PC-3 (cell line): ENCODE measurements around the gene ELMOD1. TPM values are rescaled to one million over a fixed set of nuclear protein-coding genes. Genes with fewer than 3 reads are reported as not detected.

Experiments used
- ATAC-seq: fragments of 200-7000 bp; cut with Tn5 transposase; 2 replicates; pipeline ENCODE4 v1.9.1; 2020; ENCODE audit warnings: mild to moderate bottlenecking, moderate library complexity
- BruUV-seq: library from RNA; stranded (reverse); fragments of 400-500 nt; replicated peaks from 2 replicates; lab custom pipeline; 2021; lab: Mats Ljungman, UMichigan
- CTCF ChIA-PET: fragments of 300-600 bp; sonication (Branson Sonifier 250); formaldehyde crosslinking; loops from one replicate; lab custom pipeline; 2022; ENCODE audit warnings: antibody characterized with exemption; lab: Charles Lee
- POLR2A ChIA-PET: fragments of 300-600 bp; sonication (Branson Sonifier 250); formaldehyde crosslinking; loops from one replicate; lab custom pipeline; 2022; ENCODE audit warnings: antibody characterized with exemption; ENCODE audit not compliant: unreplicated experiment; lab: Charles Lee
- DNase-seq: peaks from one replicate; pipeline ENCODE4 v3.0.0-alpha.2; 2015
- H2AFZ ChIP-seq: fragments of 300-600 bp; sonication (generic); 2 replicates; pipeline ENCODE4 v1.6.0; 2016; ENCODE audit warnings: antibody characterized with exemption, low read length
- H3F3A ChIP-seq: fragments of 300-600 bp; sonication (generic); one replicate; pipeline ENCODE4 v1.6.0; 2017; ENCODE audit warnings: antibody characterized with exemption, low read length, control low read depth, mild to moderate bottlenecking; ENCODE audit not compliant: unreplicated experiment
- H3K27ac ChIP-seq: fragments of 300-600 bp; sonication (generic); 2 replicates; pipeline ENCODE4 v1.5.1; 2016; ENCODE audit warnings: mild to moderate bottlenecking, low read length
- H3K27me3 ChIP-seq: fragments of 300-600 bp; sonication (generic); 2 replicates; pipeline ENCODE4 v1.6.1; 2016; ENCODE audit warnings: low read length, mixed read lengths
- H3K36me3 ChIP-seq: fragments of 300-600 bp; sonication (generic); 2 replicates; pipeline ENCODE4 v1.6.1; 2016; ENCODE audit warnings: low read depth, mixed run types, low read length, mixed read lengths
- H3K4me1 ChIP-seq: fragments of 300-600 bp; sonication (generic); 2 replicates; pipeline ENCODE4 v1.5.1; 2016; ENCODE audit warnings: low read length; ENCODE audit not compliant: insufficient read depth
- H3K4me2 ChIP-seq: fragments of 300-600 bp; sonication (generic); 2 replicates; pipeline ENCODE4 v1.6.0; 2016; ENCODE audit warnings: low read length
- H3K4me3 ChIP-seq: fragments of 300-600 bp; sonication (generic); 2 replicates; pipeline ENCODE4 v1.5.1; 2016; ENCODE audit warnings: mild to moderate bottlenecking, low read length, mixed read lengths
- H3K79me2 ChIP-seq: fragments of 300-600 bp; sonication (generic); 2 replicates; pipeline ENCODE4 v1.6.1; 2017; ENCODE audit warnings: low read length, mixed read lengths
- H3K9ac ChIP-seq: fragments of 300-600 bp; sonication (generic); 2 replicates; pipeline ENCODE4 v1.6.0; 2016; ENCODE audit warnings: mild to moderate bottlenecking, low read length
- H3K9me2 ChIP-seq: fragments of 300-600 bp; sonication (generic); replicated peaks from 2 replicates; pipeline ENCODE4 v1.6.1; 2016; ENCODE audit warnings: mixed run types, low read length, mixed read lengths
- H3K9me3 ChIP-seq: fragments of 300-600 bp; sonication (generic); 2 replicates; pipeline ENCODE4 v1.6.1; 2016; ENCODE audit warnings: low read length, mixed read lengths
- H4K20me1 ChIP-seq: fragments of 300-600 bp; sonication (generic); 2 replicates; pipeline ENCODE4 v1.6.1; 2016; ENCODE audit warnings: low read length, mixed read lengths
- CTCF ChIP-seq: fragments of 300-600 bp; sonication (generic); conservative IDR thresholded peaks from 2 replicates; pipeline ENCODE4 v1.5.1; 2017; ENCODE audit warnings: antibody characterized with exemption, low read depth, mild to moderate bottlenecking, low read length
- EZH2 ChIP-seq: fragments of 300-600 bp; sonication (generic); IDR thresholded peaks from one replicate; pipeline ENCODE4 v1.6.1; 2017; ENCODE audit warnings: antibody characterized with exemption, mild to moderate bottlenecking, low read length; ENCODE audit not compliant: unreplicated experiment
- EZH2phosphoT487 ChIP-seq: fragments of 300-600 bp; sonication (generic); IDR thresholded peaks from 2 replicates; pipeline ENCODE4 v1.6.1; 2018; ENCODE audit warnings: mild to moderate bottlenecking, antibody characterized with exemption, low read length, borderline replicate concordance
- intact Hi-C: fragments of 100-400 bp; cut with micrococcal nuclease; formaldehyde crosslinking; loops from 2 replicates; pipeline ENCODE4 v1.9.0; 2023
- total RNA-seq: library from RNA; depleted of rRNA; stranded (reverse); fragments of >200 nt; gene quantifications from 2 replicates; pipeline ENCODE4 v1.2.3, GENCODE V29; 2014

ELMOD1 gene
- total RNA-seq, 1 experiment from 2014 or later: not detected

- no peak overlapping the region for H3K9ac ChIP-seq
- TF ChIP-seq CTCF (no peak), EZH2phosphoT487 (no peak), EZH2 (no peak)
- DNase-seq (no peak), ATAC-seq (no peak)
- H3K27ac ChIP-seq: no peak overlapping the region
- BruUV-seq: no TSS peak
- ChIA-PET CTCF (no interaction called here), POLR2A (no interaction called here)
- H3K4me1 ChIP-seq: peaks cover 21% of the 10 kb centered on the region; the same call in 1 of the 2 replicates
- H3K36me3 ChIP-seq: no peaks in the 10 kb centered on the region
- H3K4me3 ChIP-seq: peak overlapping the region; percentile 74; the same call in 1 of the 2 replicates
- no peaks in the 10 kb centered on the region for H3K79me2 ChIP-seq
- no peaks in the 10 kb centered on the region for H4K20me1 ChIP-seq
- H3F3A ChIP-seq: no peaks in the 10 kb centered on the region
- H3K9me2 ChIP-seq: no peaks in the 10 kb centered on the region
- H3K27me3 ChIP-seq: peaks cover 89% of the 10 kb centered on the region
- peak overlapping the region; percentile 97 for H3K4me2 ChIP-seq
- no peak overlapping the region for H2AFZ ChIP-seq
- intact Hi-C loops: no loop called here
- no peaks in the 10 kb centered on the region for H3K9me3 ChIP-seq
Observed at GRCh38 chr11:107592231-107592590, 1.3 kb downstream of the ELMOD1 start.

GRCh38 chr11:107592813-107593212, 1.9 kb downstream of the ELMOD1 start:
- BruUV-seq: no TSS peak
- Histone ChIP-seq H3K9me2 (no peaks in the 10 kb centered on the region), H3K9me3 (no peaks in the 10 kb centered on the region), H3K79me2 (no peaks in the 10 kb centered on the region), H3K4me2 (no peak overlapping the region), H2AFZ (no peak overlapping the region), H3K4me1 (peaks cover 15% of the 10 kb centered on the region; the same call in 1 of the 2 replicates), H3K9ac (no peak overlapping the region), H3K27ac (no peak overlapping the region), H3K4me3 (no peak overlapping the region), H3F3A (no peaks in the 10 kb centered on the region), H3K36me3 (no peaks in the 10 kb centered on the region), H4K20me1 (no peaks in the 10 kb centered on the region), H3K27me3 (peaks cover 95% of the 10 kb centered on the region)
- ChIA-PET CTCF (no interaction called here), POLR2A (no interaction called here)
- ATAC-seq (no peak), DNase-seq (no peak)
- intact Hi-C loops: no loop called here
- TF ChIP-seq CTCF: no peak
- TF ChIP-seq EZH2phosphoT487: no peak
- TF ChIP-seq EZH2: no peak

GRCh38 chr11:107593951-107594350, 3.0 kb downstream of the ELMOD1 start:
- DNase-seq: no peak
- Histone ChIP-seq H3K79me2 (no peaks in the 10 kb centered on the region), H3K9me3 (no peaks in the 10 kb centered on the region), H3K4me3 (no peak overlapping the region), H2AFZ (no peak overlapping the region), H3K4me2 (no peak overlapping the region), H3K36me3 (no peaks in the 10 kb centered on the region), H3K27me3 (peaks cover 87% of the 10 kb centered on the region), H3F3A (no peaks in the 10 kb centered on the region), H3K9ac (no peak overlapping the region), H3K4me1 (peaks cover 14% of the 10 kb centered on the region; the same call in 1 of the 2 replicates), H4K20me1 (no peaks in the 10 kb centered on the region), H3K27ac (no peak overlapping the region), H3K9me2 (no peaks in the 10 kb centered on the region)
- POLR2A ChIA-PET: interaction anchor here (0.7 kb wide), 1 partner anchor 44 kb away, joined by 3 read pairs; no protein-coding TSS in a partner anchor
- ATAC-seq: no peak
- TF ChIP-seq EZH2phosphoT487 (no peak), CTCF (no peak), EZH2 (no peak)
- CTCF ChIA-PET: no interaction called here
- BruUV-seq: no TSS peak
- intact Hi-C loops: no loop called here
